ENCODE measurements around the gene DNAJC5. TPM values are rescaled to one million over a fixed set of nuclear protein-coding genes. Genes with fewer than 3 reads are reported as not detected.
"Not testable (repeated sequence)": the region's sequence is repeated elsewhere in the genome, so short reads cannot be mapped to it uniquely, and the experiment has no call there.

Gene DNAJC5
- total and polyA plus RNA-seq, 5 donors = 32.2 to 51.0 (median 49.5) TPM

DNA sequence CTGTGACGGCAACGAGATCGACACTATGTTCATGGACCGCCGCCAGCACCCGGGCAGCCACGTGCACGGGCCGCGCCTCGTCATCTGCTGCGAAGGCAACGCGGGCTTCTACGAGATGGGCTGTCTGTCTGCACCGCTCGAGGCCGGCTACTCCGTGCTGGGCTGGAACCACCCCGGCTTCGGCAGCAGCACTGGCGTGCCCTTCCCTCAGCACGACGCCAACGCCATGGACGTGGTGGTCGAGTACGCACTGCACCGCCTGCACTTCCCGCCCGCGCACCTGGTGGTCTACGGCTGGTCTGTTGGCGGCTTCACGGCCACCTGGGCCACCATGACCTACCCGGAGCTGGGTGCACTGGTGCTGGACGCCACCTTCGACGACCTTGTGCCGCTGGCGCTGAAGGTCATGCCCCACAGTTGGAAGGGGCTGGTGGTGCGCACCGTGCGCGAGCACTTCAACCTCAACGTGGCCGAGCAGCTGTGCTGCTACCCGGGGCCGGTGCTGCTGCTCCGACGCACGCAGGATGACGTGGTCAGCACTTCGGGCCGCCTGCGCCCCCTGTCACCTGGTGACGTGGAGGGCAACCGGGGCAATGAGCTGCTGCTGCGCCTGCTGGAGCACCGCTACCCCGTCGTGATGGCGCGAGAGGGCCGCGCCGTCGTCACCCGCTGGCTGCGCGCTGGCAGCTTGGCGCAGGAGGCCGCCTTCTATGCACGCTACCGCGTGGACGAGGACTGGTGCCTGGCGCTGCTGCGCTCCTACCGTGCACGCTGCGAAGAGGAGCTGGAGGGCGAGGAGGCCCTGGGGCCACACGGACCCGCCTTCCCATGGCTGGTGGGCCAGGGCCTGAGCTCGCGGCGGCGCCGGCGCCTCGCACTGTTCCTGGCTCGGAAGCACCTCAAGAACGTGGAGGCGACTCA lies 32.7 kb upstream of the DNAJC5 start:
- peaks cover 5% of the 10 kb centered on the region for H3K4me1 ChIP-seq (ENCODE audit: control insufficient read depth, insufficient read depth, low read length)
- DNase-seq = no peak
- H3K9me3 ChIP-seq (ENCODE audit: control insufficient read depth, low read length) = no peaks in the 10 kb centered on the region
- intact Hi-C loops (cut with DNase I) = loop anchor here in 1 of 4 donors (5.0 kb wide), 1 partner anchor 75 kb away; no protein-coding TSS in a partner anchor
- no peak overlapping the region for H3K4me3 ChIP-seq (ENCODE audit: low read length)
- no peak for ATAC-seq
- no peaks in the 10 kb centered on the region for H3K27me3 ChIP-seq (ENCODE audit: control insufficient read depth, insufficient read depth)
- H3K27ac ChIP-seq (ENCODE audit: low read length) = no peak overlapping the region
- 96% methylated on average over 95 of the region's 95 CpGs for WGBS

DNA sequence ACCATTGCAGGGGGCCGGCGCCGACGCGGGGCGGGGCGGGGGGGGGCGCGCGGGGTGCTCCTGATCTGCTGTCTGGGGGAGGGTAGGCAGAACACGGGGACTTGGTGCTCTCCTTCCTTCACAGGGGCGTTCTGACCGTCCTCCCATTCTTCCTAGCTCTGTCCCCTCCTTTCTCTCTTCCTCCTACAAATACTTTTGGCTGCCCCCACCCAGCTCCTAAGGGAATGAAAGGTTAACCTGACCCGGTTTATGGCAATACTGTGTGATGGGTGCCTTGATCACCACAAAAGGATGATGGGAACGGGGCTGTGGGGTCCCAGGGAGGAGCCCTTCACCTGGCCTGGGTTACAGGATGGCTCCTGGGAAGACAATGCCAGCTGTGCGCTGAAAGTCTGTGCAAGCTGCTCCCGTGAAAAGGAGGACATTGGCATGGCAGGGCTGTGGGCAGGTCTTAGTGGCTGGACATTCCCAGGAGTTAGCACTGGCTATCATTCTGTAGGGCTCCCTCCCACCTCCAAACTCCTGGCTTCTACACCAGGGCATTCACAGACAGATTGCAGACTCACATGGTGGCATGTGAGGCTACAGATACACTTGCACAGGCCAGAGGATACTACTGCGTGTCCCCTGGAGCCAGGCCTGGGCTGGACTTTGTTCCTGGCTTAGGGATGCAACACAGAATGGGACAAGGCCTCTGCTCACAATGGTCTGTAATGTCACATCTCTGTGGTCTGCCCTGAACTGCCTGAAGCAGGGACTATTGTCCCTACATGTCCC lies 31.7 kb upstream of the DNAJC5 start:
- ATAC-seq (no peak), DNase-seq (no peak)
- peaks cover 5% of the 10 kb centered on the region for H3K4me1 ChIP-seq (ENCODE audit: control insufficient read depth, insufficient read depth, low read length)
- H3K9me3 ChIP-seq (ENCODE audit: control insufficient read depth, low read length) = no peaks in the 10 kb centered on the region
- H3K27ac ChIP-seq (ENCODE audit: low read length) = peak overlapping the region; percentile 67
- H3K27me3 ChIP-seq (ENCODE audit: control insufficient read depth, insufficient read depth) = no peaks in the 10 kb centered on the region
- 83% methylated on average over 18 of the region's 18 CpGs for whole genome bisulfite sequencing
- intact Hi-C loops (cut with DNase I) = loop anchor here in 1 of 4 donors (5.0 kb wide), 1 partner anchor 76 kb away; no protein-coding TSS in a partner anchor
- no peak overlapping the region for H3K4me3 ChIP-seq (ENCODE audit: low read length)

DNA sequence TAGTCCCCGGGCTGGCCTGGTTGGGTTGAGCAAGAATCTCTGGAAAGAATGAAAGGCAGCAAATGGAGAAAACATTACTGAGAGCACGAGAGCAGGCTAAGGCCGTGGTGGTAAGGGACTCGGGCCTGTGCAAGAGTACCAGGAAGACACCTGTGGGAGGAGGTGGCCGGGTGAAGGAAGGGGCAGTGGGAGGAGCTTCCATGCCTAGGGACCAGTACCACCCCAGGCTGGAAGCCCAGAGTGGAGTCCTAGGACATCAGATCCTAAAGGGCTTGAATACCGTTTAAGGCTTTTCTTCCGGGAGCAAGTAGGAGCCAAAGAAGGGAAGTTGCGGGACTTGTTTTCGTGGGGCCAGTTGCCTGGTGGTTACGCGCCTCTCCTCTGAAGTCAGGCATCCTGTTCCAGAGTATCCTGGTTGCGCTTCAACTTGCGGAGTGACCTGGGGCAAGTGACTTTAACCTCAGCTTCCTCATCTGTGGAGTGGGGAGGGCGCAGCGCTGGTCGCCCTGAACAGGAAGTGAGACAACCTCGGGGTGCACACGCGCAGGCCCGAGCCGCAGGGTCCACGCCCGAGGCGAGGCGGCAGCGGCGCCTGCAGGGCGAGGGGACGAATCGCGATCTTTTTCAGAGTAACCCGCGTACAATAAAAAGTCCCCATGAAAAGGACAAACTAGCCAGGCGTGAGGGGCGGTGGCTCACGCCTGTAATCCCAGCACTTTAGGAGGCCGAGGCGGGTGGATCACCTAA lies 31.0 kb upstream of the DNAJC5 start:
- Histone ChIP-seq H3K4me1 (ENCODE audit: control insufficient read depth, insufficient read depth, low read length) (peaks cover 3% of the 10 kb centered on the region), H3K4me3 (ENCODE audit: low read length) (peak overlapping the region; percentile 64), H3K9me3 (ENCODE audit: control insufficient read depth, low read length) (no peaks in the 10 kb centered on the region), H3K27ac (ENCODE audit: low read length) (peak overlapping the region; percentile 84), H3K27me3 (ENCODE audit: control insufficient read depth, insufficient read depth) (no peaks in the 10 kb centered on the region)
- intact Hi-C loops (cut with DNase I) = loop anchor here in 2 of 4 donors (2.0 to 5.0 kb wide), 2 partner anchors 77 kb away; no protein-coding TSS in a partner anchor
- peak; percentile 87 to 90 for ATAC-seq
- WGBS = 8% methylated on average over 38 of the region's 38 CpGs
- DNase-seq = peak; percentile 87 to 95 (median 94)

DNA sequence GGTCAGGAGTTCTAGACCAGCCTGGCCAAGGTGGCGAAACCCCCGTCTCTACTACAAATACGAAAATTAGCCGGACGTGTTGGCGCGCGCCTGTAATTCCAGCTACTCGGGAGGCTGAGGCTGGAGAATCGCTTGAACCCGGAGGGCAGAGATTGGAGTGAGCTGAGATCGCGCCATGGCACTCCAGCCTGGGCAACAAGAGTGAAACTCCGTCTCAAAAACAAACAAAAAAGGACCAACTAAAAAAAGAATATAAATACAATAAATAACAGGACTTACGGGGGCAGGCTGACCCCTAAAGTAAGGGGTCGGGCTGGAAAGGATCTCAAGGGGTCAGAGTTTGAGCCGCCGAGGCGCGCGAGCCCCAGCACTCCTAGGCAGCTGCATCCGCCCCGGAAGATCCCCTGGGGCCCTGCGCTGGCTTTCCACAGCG lies 30.4 kb upstream of the DNAJC5 start:
- peaks cover 3% of the 10 kb centered on the region for H3K4me1 ChIP-seq (ENCODE audit: control insufficient read depth, insufficient read depth, low read length)
- H3K27ac ChIP-seq (ENCODE audit: low read length) = peak overlapping the region; percentile 84
- H3K4me3 ChIP-seq (ENCODE audit: low read length) = peak overlapping the region; percentile 64
- no peak for DNase-seq
- WGBS = under 1% methylated on average over 25 of the region's 25 CpGs
- H3K9me3 ChIP-seq (ENCODE audit: control insufficient read depth, low read length) = no peaks in the 10 kb centered on the region
- no peaks in the 10 kb centered on the region for H3K27me3 ChIP-seq (ENCODE audit: control insufficient read depth, insufficient read depth)
- no peak for ATAC-seq
- intact Hi-C loops (cut with DNase I) = loop anchor here in 2 of 4 donors (2.0 to 5.0 kb wide), 2 partner anchors 77 to 78 kb away; no protein-coding TSS in a partner anchor

DNA sequence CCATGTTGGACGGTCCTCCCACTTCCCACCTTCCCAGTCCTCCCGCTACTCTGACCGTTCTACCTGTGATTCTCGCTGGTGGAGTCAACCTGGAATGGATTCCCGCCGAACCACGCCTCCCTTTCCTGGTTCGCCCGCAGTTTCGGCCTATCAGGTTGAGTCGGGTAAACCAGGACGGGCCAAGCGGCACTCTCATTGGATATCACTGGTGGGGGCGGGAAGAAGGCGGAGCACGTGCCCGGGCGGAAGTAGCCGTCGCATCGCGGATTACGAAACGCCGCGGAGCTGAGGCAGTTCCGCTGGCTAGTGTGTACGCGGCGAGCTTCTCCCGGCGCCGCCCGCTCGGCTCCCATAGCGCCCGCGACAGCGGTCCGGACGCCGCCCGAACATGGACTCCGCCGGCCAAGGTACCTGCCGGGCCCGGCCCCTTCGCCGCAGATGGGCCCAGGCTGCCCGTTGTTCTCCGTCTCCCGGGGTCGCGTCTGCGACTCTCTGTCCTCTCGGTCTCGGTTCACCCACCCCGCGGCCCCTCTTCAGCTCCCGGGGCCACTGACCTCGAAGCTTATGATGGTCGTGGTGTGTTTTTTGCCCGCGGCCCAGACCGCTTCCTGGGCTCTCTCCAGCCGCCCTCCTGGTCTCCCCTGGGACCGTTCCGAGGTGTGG lies 29.8 kb upstream of the DNAJC5 start, which contains the start of gene TPD52L2:
Gene TPD52L2 (plus strand): TSS at position 293 of the 663 bp plus-strand sequence. CDS start 96 bp downstream, at position 389.
- no peaks in the 10 kb centered on the region for H3K27me3 ChIP-seq (ENCODE audit: control insufficient read depth, insufficient read depth)
- peak; percentile 96 to 97 for ATAC-seq
- H3K4me3 ChIP-seq (ENCODE audit: low read length) = peak within 1 kb of the TSS; percentile 73
- intact Hi-C loops (cut with DNase I) = loop anchor here in 2 of 4 donors (2.0 to 5.0 kb wide), 2 partner anchors 78 kb away; no protein-coding TSS in a partner anchor
- DNase-seq = peak; percentile 98 to 99 (median 99)
- no peaks in the 10 kb centered on the region for H3K9me3 ChIP-seq (ENCODE audit: control insufficient read depth, low read length)
- 0% methylated on average over 68 of the region's 68 CpGs for WGBS
- H3K27ac ChIP-seq (ENCODE audit: low read length) = peak within 1 kb of the TSS; percentile 88
- peaks cover 3% of the 10 kb centered on the region for H3K4me1 ChIP-seq (ENCODE audit: control insufficient read depth, insufficient read depth, low read length)

DNA sequence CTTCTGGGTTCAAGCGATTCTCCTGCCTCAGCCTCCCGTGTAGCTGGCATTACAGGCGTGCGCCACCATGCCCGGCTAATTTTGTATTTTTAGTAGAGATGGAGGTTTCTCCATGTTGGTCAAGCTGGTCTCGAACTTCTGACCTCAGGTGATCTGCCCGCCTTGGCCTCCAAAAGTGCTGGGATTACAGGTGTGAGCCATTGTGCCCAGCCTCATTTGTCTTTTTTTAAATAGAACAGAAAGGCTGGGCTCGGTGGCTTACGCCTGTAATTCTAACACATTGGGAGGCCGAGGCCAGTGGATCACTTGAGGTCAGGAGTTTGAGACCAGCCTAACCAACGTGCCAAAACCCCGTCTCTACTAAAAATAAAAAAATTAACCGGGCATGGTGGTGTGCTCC lies 27.9 kb upstream of the DNAJC5 start:
- ATAC-seq; intact Hi-C loops (cut with DNase I): not testable (repeated sequence)

DNA sequence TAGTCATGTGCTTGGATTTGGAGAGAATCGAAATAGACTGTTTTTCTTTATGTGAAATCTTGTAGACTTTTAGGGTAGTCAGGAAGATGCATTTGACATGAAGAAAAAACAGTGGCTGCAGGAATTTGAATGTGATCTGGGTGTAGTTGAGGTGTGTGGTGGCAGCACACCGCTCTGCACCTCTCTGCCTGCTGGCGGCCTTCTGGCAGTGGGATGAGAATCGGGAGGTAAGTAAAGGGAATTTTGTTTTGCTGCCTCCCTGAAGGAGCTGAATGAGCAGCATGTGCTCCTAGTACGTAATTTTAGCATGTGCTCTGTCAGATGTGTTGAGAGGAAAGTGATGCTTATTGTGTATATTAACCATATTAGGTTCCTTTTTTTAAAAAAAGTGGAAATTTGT lies 26.7 kb upstream of the DNAJC5 start:
- Histone ChIP-seq H3K27ac (ENCODE audit: low read length) (no peak overlapping the region), H3K9me3 (ENCODE audit: control insufficient read depth, low read length) (no peaks in the 10 kb centered on the region), H3K4me3 (ENCODE audit: low read length) (no peak overlapping the region), H3K27me3 (ENCODE audit: control insufficient read depth, insufficient read depth) (no peaks in the 10 kb centered on the region), H3K4me1 (ENCODE audit: control insufficient read depth, insufficient read depth, low read length) (peaks cover 3% of the 10 kb centered on the region)
- ATAC-seq (no peak), DNase-seq (no peak)
- 93% methylated on average over 5 of the region's 5 CpGs for WGBS
- intact Hi-C loops (cut with DNase I) = no loop called here

More for the DNA sequence above, 27.9 kb upstream of the DNAJC5 start:
- not testable (repeated sequence) for H3K27me3 ChIP-seq (ENCODE audit: control insufficient read depth, insufficient read depth); H3K9me3 ChIP-seq (ENCODE audit: control insufficient read depth, low read length); DNase-seq; H3K4me3 ChIP-seq (ENCODE audit: low read length); H3K4me1 ChIP-seq (ENCODE audit: control insufficient read depth, insufficient read depth, low read length); H3K27ac ChIP-seq (ENCODE audit: low read length)
- 95% methylated on average over 13 of the region's 13 CpGs for WGBS

DNA sequence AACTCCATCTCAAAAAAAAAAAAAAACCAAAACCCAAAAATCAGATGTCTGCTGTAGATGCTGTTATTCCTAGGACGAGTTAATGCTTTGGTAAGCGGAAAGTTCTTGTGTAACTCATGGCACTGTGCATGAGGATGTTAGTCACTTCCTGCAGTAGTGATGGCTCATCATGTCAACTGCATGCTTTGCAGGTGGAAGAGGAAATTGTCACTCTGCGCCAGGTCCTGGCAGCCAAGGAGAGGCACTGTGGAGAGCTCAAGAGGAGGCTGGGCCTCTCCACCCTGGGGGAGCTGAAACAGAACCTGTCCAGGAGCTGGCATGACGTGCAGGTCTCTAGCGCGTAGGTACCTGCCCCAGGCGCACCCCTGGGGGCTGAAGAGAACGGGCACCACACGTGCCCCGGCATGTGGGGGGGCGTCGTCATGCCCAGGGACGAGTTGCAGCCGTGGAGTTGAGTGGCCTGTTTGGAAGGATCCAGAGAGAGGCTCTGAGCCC lies 21.4 kb upstream of the DNAJC5 start:
- ATAC-seq (peak; percentile 61 to 89), DNase-seq (peak; percentile 64 to 77 (median 67))
- no peaks in the 10 kb centered on the region for H3K9me3 ChIP-seq (ENCODE audit: control insufficient read depth, low read length)
- H3K27ac ChIP-seq (ENCODE audit: low read length) = peak overlapping the region; percentile 50
- H3K27me3 ChIP-seq (ENCODE audit: control insufficient read depth, insufficient read depth) = no peaks in the 10 kb centered on the region
- intact Hi-C loops (cut with DNase I) = no loop called here
- H3K4me3 ChIP-seq (ENCODE audit: low read length) = no peak overlapping the region
- H3K4me1 ChIP-seq (ENCODE audit: control insufficient read depth, insufficient read depth, low read length) = no peaks in the 10 kb centered on the region
- WGBS = 69% methylated on average over 14 of the region's 14 CpGs

DNA sequence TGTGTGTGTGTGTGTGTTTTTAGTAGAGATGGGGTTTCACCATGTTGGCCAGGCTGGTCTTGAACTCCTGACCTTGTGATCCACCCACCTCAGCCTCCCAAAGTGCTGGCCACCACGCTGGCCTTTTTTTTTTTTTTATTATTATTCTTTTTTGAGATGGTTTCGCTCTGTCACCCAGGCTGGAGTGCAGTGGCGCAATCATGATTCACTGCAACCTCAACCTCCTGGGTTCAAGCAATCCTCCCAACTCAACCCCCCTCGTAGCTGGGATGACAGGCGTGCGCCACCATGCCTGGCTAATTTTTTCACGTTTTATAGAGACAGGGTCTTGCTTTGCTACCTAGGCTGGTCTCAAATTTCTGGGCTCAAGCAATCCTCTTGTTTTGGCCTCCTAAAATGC lies 20.7 kb upstream of the DNAJC5 start:
- H3K4me3 ChIP-seq (ENCODE audit: low read length); ATAC-seq; H3K27ac ChIP-seq (ENCODE audit: low read length); H3K4me1 ChIP-seq (ENCODE audit: control insufficient read depth, insufficient read depth, low read length); H3K27me3 ChIP-seq (ENCODE audit: control insufficient read depth, insufficient read depth); H3K9me3 ChIP-seq (ENCODE audit: control insufficient read depth, low read length); intact Hi-C loops (cut with DNase I): not testable (repeated sequence)
- peak in 2 of 3 donors; percentile 9 to 37 for DNase-seq
- WGBS = 90% methylated on average over 7 of the region's 7 CpGs

Data from right cardiac atrium (tissue), 5 donors.